Cardiac muscle cell (in vitro differentiated cells and primary cell): ENCODE data around the gene GPR55. TPM values are rescaled to one million over a fixed set of nuclear protein-coding genes. Genes with fewer than 3 reads are reported as not detected.
A peak's percentile ranks its signal among the peaks of the same experiment; 100 is the strongest.

Experiments
- DNase-seq, 2 donors: peaks; one replicate each; pipeline versions ENCODE4 v3.0.0 to v3.0.0-alpha.2; 2010 to 2017; ENCODE audit warnings: low read depth in 1 of 2, low spot score in 1 of 2
- H3K27ac ChIP-seq: fragments of 200-600 bp; sonication (generic); 2 replicates; pipeline ENCODE4 v1.5.1; 2016
- H3K27me3 ChIP-seq: fragments of 200-600 bp; sonication (generic); 2 replicates; pipeline ENCODE4 v1.6.0; 2016; ENCODE audit warnings: control low read depth
- H3K36me3 ChIP-seq: fragments of 200-600 bp; sonication (generic); 2 replicates; pipeline ENCODE4 v1.5.1; 2016; ENCODE audit warnings: control low read depth
- H3K4me1 ChIP-seq: fragments of 200-600 bp; sonication (generic); 2 replicates; pipeline ENCODE4 v1.8.1; 2017; ENCODE audit warnings: low read depth, mild to moderate bottlenecking, mixed run types
- H3K4me3 ChIP-seq: fragments of 200-600 bp; sonication (generic); 2 replicates; pipeline ENCODE4 v1.5.1; 2016; ENCODE audit warnings: mild to moderate bottlenecking
- H3K9me3 ChIP-seq: fragments of 200-600 bp; sonication (generic); 2 replicates; pipeline ENCODE4 v1.5.1; 2017; ENCODE audit warnings: low read depth, mild to moderate bottlenecking, control low read depth
- CTCF ChIP-seq: IDR thresholded peaks from 2 replicates; pipeline ENCODE4 v1.5.1; 2012; ENCODE audit warnings: low read depth, mild to moderate bottlenecking, low read length
- polyA plus RNA-seq: library from polyadenylated mRNA; unstranded; fragments of >200 nt; fragmentation: Nextera tagmentation; extraction: Ambion mirVana; gene quantifications from 2 replicates; pipeline ENCODE4 v1.2.1, GENCODE V29; 2016
- total RNA-seq: library from RNA; depleted of rRNA; stranded (reverse); fragments of >200 nt; gene quantifications from 2 replicates; pipeline ENCODE4 v1.2.3, GENCODE V29; 2016

Gene GPR55
- total and polyA plus RNA-seq, 2 experiments from 2014 or later, result not detected

GRCh38 chr2:230947235-230947576 is 22.2 kb upstream of the GPR55 start:
- no peak for TF ChIP-seq CTCF
- no peaks in the 10 kb centered on the region for H3K36me3 ChIP-seq
- H3K4me1 ChIP-seq, result peaks cover 9% of the 10 kb centered on the region
- DNase-seq, result no peak
- no peak overlapping the region for H3K27ac ChIP-seq
- no peaks in the 10 kb centered on the region for H3K27me3 ChIP-seq
- no peaks in the 10 kb centered on the region for H3K9me3 ChIP-seq
- no peak overlapping the region for H3K4me3 ChIP-seq

- Histone ChIP-seq H3K36me3 (no peaks in the 10 kb centered on the region), H3K4me1 (peaks cover 9% of the 10 kb centered on the region), H3K9me3 (no peaks in the 10 kb centered on the region), H3K27ac (no peak overlapping the region), H3K4me3 (no peak overlapping the region), H3K27me3 (no peaks in the 10 kb centered on the region)
- no peak for DNase-seq
- no peak for TF ChIP-seq CTCF
These were observed 21.6 kb upstream of the GPR55 start for GRCh38 chr2:230946429-230947234.

GRCh38 chr2:230944757-230945372 is 19.8 kb upstream of the GPR55 start:
- Histone ChIP-seq H3K27me3 (no peaks in the 10 kb centered on the region), H3K4me3 (no peak overlapping the region), H3K4me1 (no peaks in the 10 kb centered on the region), H3K36me3 (no peaks in the 10 kb centered on the region), H3K9me3 (no peaks in the 10 kb centered on the region), H3K27ac (no peak overlapping the region)
- TF ChIP-seq CTCF, result no peak
- no peak for DNase-seq

- no peak for TF ChIP-seq CTCF
- no peaks in the 10 kb centered on the region for H3K27me3 ChIP-seq
- H3K4me3 ChIP-seq, result no peak overlapping the region
- no peaks in the 10 kb centered on the region for H3K36me3 ChIP-seq
- H3K27ac ChIP-seq, result no peak overlapping the region
- no peaks in the 10 kb centered on the region for H3K4me1 ChIP-seq
- no peaks in the 10 kb centered on the region for H3K9me3 ChIP-seq
- no peak for DNase-seq
These were observed 19.1 kb upstream of the GPR55 start for GRCh38 chr2:230944123-230944653.

GRCh38 chr2:230942920-230943896 is 18.2 kb upstream of the GPR55 start:
- Histone ChIP-seq H3K27me3 (no peaks in the 10 kb centered on the region), H3K36me3 (no peaks in the 10 kb centered on the region), H3K9me3 (no peaks in the 10 kb centered on the region), H3K4me1 (no peaks in the 10 kb centered on the region), H3K4me3 (no peak overlapping the region), H3K27ac (no peak overlapping the region)
- DNase-seq, result peak in 1 of 2 donors; percentile 46
- TF ChIP-seq CTCF, result no peak
